Measurements from ENCODE around the gene PTPRE. TPM values are rescaled to one million over a fixed set of nuclear protein-coding genes. Genes with fewer than 3 reads are reported as not detected.

The PTPRE gene
- total RNA-seq, 3 donors from 2014 or later (not counting 1 experiment from before 2014, with no cell fraction given) = 274 to 280 (median 275) TPM

GRCh38 chr10:127899766-127900387, 7.0 kb upstream of the PTPRE start:
- ATAC-seq (peak in 1 of 3 donors; percentile 41), DNase-seq (no peak)
- Histone ChIP-seq H3K27ac (ENCODE audit: low read length) (no peak overlapping the region), H3K4me1 (ENCODE audit: control insufficient read depth, insufficient read depth, low read length) (no peaks in the 10 kb centered on the region), H3K36me3 (ENCODE audit: control insufficient read depth, insufficient read depth, low read length) (no peaks in the 10 kb centered on the region), H3K27me3 (ENCODE audit: control insufficient read depth, insufficient read depth, low read length) (no peaks in the 10 kb centered on the region), H3K9me3 (ENCODE audit: control insufficient read depth, insufficient read depth, low read length) (no peaks in the 10 kb centered on the region), H3K4me3 (ENCODE audit: low read length) (no peak overlapping the region)
- H3K4me1 Mint-ChIP-seq = no peaks in the 10 kb centered on the region
- WGBS (ENCODE audit: insufficient coverage) = 48% methylated on average over 3 of the region's 3 CpGs
- no peak overlapping the region for H3K4me3 Mint-ChIP-seq
- no peaks in the 10 kb centered on the region for H3K9me3 Mint-ChIP-seq
- no peak overlapping the region for H3K27ac Mint-ChIP-seq
- no peaks in the 10 kb centered on the region for H3K36me3 Mint-ChIP-seq
- intact Hi-C loops (cut with micrococcal nuclease) = no loop called here
- TF ChIP-seq, protein P1, sequence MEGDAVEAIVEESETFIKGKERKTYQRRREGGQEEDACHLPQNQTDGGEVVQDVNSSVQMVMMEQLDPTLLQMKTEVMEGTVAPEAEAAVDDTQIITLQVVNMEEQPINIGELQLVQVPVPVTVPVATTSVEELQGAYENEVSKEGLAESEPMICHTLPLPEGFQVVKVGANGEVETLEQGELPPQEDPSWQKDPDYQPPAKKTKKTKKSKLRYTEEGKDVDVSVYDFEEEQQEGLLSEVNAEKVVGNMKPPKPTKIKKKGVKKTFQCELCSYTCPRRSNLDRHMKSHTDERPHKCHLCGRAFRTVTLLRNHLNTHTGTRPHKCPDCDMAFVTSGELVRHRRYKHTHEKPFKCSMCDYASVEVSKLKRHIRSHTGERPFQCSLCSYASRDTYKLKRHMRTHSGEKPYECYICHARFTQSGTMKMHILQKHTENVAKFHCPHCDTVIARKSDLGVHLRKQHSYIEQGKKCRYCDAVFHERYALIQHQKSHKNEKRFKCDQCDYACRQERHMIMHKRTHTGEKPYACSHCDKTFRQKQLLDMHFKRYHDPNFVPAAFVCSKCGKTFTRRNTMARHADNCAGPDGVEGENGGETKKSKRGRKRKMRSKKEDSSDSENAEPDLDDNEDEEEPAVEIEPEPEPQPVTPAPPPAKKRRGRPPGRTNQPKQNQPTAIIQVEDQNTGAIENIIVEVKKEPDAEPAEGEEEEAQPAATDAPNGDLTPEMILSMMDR (IDR thresholded peaks at IDR 0.05) = no peak
- H3K27me3 Mint-ChIP-seq (ENCODE audit: low read depth in 2 of 2) = peaks cover 19 to 42% of the 10 kb centered on the region in 2 donors

- TF ChIP-seq, protein P1 (IDR thresholded peaks at IDR 0.05) = no peak
- DNase-seq = no peak
- no peak overlapping the region for H3K27ac Mint-ChIP-seq
These were observed 3.1 kb upstream of the PTPRE start for GRCh38 chr10:127903789-127904188.

DNA sequence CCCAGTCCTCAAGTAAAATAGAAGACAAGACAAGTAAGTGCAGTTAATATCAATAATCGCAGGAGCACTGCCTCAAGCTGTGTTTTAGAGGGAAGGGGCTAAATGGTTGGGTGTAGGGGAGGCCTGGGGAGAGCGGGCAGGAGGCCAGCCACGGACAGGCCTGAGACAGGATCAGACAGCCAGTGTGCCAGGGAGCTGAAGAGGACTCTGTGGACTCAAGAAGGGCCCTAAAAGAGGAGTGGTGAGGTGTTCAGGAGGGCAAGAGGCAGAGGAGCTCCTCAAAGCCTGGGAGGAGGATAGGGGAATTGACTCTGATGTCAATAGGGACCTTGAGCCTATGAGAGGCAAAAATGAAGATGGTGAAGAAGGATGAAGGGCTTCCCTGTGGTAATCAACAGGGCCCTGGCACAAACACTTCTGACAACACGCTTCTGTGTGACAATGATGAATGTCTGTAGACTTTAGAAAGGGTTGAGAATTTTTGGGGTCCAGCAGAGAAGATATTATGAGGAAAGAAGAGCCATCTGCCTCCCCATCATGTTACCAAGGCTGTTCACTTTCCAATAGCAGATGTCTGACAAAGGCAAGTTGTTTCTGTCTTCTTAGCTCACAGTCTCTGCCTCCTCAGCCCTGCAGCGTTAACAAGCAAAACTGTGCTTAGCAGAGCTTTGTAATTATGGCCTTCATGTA, 2.4 kb upstream of the PTPRE start:
- H3K27me3 Mint-ChIP-seq (ENCODE audit: low read depth in 2 of 2) = peaks cover 33 to 59% of the 10 kb centered on the region in 2 donors
- H3K4me3 Mint-ChIP-seq = peak overlapping the region; percentile 45
- 83% methylated on average over 5 of the region's 5 CpGs for WGBS (ENCODE audit: insufficient coverage)
- H3K27ac ChIP-seq (ENCODE audit: low read length) = no peak overlapping the region
- H3K9me3 Mint-ChIP-seq = no peaks in the 10 kb centered on the region
- H3K27me3 ChIP-seq (ENCODE audit: control insufficient read depth, insufficient read depth, low read length) = peaks cover 9% of the 10 kb centered on the region
- H3K9me3 ChIP-seq (ENCODE audit: control insufficient read depth, insufficient read depth, low read length) = no peaks in the 10 kb centered on the region
- no peak overlapping the region for H3K4me3 ChIP-seq (ENCODE audit: low read length)
- H3K36me3 ChIP-seq (ENCODE audit: control insufficient read depth, insufficient read depth, low read length) = no peaks in the 10 kb centered on the region
- H3K27ac Mint-ChIP-seq = no peak overlapping the region
- ATAC-seq (no peak), DNase-seq (no peak)
- no peaks in the 10 kb centered on the region for H3K36me3 Mint-ChIP-seq
- TF ChIP-seq, protein P1 (IDR thresholded peaks at IDR 0.05) = no peak
- peaks cover 10% of the 10 kb centered on the region for H3K4me1 ChIP-seq (ENCODE audit: control insufficient read depth, insufficient read depth, low read length)
- no peaks in the 10 kb centered on the region for H3K4me1 Mint-ChIP-seq
- intact Hi-C loops (cut with micrococcal nuclease) = no loop called here

More at GRCh38 chr10:127903789-127904188, 3.1 kb upstream of the PTPRE start:
- ATAC-seq = no peak
- H3K4me3 Mint-ChIP-seq = no peak overlapping the region
- intact Hi-C loops (cut with micrococcal nuclease) = no loop called here
- Histone ChIP-seq H3K4me3 (ENCODE audit: low read length) (no peak overlapping the region), H3K9me3 (ENCODE audit: control insufficient read depth, insufficient read depth, low read length) (no peaks in the 10 kb centered on the region), H3K27ac (ENCODE audit: low read length) (no peak overlapping the region), H3K36me3 (ENCODE audit: control insufficient read depth, insufficient read depth, low read length) (no peaks in the 10 kb centered on the region), H3K4me1 (ENCODE audit: control insufficient read depth, insufficient read depth, low read length) (peaks cover 10% of the 10 kb centered on the region), H3K27me3 (ENCODE audit: control insufficient read depth, insufficient read depth, low read length) (peaks cover 8% of the 10 kb centered on the region)
- WGBS (ENCODE audit: insufficient coverage) = 88% methylated on average over 5 of the region's 5 CpGs
- no peaks in the 10 kb centered on the region for H3K9me3 Mint-ChIP-seq
- H3K4me1 Mint-ChIP-seq = no peaks in the 10 kb centered on the region
- H3K27me3 Mint-ChIP-seq (ENCODE audit: low read depth in 2 of 2) = peaks cover 34 to 59% of the 10 kb centered on the region in 2 donors
- H3K36me3 Mint-ChIP-seq = no peaks in the 10 kb centered on the region
